Measurements from ENCODE around the gene TYW1B.

DNA sequence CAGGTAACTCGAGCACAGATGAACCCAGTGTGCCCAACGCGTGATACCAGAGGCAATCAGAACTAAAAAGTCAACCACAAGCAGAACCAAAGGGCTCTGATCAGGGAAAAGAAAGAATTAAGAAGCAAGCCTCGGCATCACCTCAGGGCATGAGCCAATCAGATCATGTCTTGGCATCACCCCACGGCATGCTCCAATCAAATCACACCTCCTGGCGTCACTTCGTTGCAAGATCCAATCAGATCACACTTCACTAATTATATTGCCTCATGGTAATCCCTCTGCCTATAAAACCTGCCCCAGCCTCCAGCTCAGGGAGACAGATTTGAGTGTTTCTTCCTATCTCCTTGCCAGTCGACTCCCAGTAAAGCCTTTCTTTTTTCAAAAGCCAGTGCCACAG, 46.8 kb downstream of the TYW1B start:
- TF ChIP-seq POLR2AphosphoS5 (IDR thresholded peaks at IDR 0.05; ENCODE audit: low read depth, low read length) (no peak), TAF1 (IDR thresholded peaks at IDR 0.05; ENCODE audit: borderline replicate concordance, insufficient read depth, low read length) (no peak), SIN3A (IDR thresholded peaks at IDR 0.05; ENCODE audit: borderline replicate concordance, insufficient read depth, low read length) (no peak)
- TF ChIP-seq, protein P1, sequence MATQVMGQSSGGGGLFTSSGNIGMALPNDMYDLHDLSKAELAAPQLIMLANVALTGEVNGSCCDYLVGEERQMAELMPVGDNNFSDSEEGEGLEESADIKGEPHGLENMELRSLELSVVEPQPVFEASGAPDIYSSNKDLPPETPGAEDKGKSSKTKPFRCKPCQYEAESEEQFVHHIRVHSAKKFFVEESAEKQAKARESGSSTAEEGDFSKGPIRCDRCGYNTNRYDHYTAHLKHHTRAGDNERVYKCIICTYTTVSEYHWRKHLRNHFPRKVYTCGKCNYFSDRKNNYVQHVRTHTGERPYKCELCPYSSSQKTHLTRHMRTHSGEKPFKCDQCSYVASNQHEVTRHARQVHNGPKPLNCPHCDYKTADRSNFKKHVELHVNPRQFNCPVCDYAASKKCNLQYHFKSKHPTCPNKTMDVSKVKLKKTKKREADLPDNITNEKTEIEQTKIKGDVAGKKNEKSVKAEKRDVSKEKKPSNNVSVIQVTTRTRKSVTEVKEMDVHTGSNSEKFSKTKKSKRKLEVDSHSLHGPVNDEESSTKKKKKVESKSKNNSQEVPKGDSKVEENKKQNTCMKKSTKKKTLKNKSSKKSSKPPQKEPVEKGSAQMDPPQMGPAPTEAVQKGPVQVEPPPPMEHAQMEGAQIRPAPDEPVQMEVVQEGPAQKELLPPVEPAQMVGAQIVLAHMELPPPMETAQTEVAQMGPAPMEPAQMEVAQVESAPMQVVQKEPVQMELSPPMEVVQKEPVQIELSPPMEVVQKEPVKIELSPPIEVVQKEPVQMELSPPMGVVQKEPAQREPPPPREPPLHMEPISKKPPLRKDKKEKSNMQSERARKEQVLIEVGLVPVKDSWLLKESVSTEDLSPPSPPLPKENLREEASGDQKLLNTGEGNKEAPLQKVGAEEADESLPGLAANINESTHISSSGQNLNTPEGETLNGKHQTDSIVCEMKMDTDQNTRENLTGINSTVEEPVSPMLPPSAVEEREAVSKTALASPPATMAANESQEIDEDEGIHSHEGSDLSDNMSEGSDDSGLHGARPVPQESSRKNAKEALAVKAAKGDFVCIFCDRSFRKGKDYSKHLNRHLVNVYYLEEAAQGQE (IDR thresholded peaks at IDR 0.05; ENCODE audit: insufficient read depth in 1 of 2, low read depth in 2 of 2, low read length in 2 of 2), result no peak

Data from PFSK-1 (cell line).